Thyroid gland (tissue), 4 donors: ENCODE measurements around the gene WDSUB1.

Experiments used
- POLR2A ChIP-seq, 2 donors: fragments of 450-650 bp; IDR thresholded peaks; one replicate each; pipeline ENCODE4 v1.6.1; 2017; ENCODE audit warnings: antibody characterized with exemption in 2 of 2, mild to moderate bottlenecking in 2 of 2, moderate library complexity in 1 of 2
- TF ChIP-seq, protein P1 (sequence below), 6 experiments: fragments of 200-600 bp in 3 of 6; fragments of 450-650 bp in 3 of 6; sonication (generic) in 3 of 6; IDR thresholded peaks; one replicate each; pipeline ENCODE4 v1.5.1; 2016 to 2019; ENCODE audit warnings: antibody characterized with exemption in 6 of 6, mild to moderate bottlenecking in 2 of 6, inconsistent platforms in 1 of 6, moderate library complexity in 1 of 6

DNA sequence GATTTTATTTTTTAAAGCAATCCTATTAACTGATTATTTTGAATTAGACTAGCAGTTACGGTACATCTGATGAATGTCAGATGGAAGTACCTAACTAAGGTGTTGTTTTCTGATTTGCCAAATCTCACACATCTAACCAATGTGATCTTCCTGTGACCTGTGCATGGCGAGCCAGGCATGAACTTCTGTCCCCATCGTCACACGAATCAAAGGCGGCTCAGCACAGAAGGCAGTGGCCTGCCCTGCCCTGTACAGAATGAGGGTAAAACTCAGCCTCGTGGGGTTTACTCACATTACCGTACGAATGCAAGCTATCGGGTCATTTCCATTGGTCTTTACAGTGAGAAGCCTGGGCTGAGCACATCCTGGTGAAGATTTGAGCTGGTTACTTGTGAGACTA lies 87.3 kb downstream of the WDSUB1 start:
- TF ChIP-seq, protein P1, sequence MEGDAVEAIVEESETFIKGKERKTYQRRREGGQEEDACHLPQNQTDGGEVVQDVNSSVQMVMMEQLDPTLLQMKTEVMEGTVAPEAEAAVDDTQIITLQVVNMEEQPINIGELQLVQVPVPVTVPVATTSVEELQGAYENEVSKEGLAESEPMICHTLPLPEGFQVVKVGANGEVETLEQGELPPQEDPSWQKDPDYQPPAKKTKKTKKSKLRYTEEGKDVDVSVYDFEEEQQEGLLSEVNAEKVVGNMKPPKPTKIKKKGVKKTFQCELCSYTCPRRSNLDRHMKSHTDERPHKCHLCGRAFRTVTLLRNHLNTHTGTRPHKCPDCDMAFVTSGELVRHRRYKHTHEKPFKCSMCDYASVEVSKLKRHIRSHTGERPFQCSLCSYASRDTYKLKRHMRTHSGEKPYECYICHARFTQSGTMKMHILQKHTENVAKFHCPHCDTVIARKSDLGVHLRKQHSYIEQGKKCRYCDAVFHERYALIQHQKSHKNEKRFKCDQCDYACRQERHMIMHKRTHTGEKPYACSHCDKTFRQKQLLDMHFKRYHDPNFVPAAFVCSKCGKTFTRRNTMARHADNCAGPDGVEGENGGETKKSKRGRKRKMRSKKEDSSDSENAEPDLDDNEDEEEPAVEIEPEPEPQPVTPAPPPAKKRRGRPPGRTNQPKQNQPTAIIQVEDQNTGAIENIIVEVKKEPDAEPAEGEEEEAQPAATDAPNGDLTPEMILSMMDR (IDR thresholded peaks at IDR 0.05) = no peak
- TF ChIP-seq POLR2A (IDR thresholded peaks at IDR 0.05) = no peak
